ENCODE data around the gene LY86.
A peak's percentile ranks its signal among the peaks of the same experiment; 100 is the strongest.

The LY86 gene

DNA sequence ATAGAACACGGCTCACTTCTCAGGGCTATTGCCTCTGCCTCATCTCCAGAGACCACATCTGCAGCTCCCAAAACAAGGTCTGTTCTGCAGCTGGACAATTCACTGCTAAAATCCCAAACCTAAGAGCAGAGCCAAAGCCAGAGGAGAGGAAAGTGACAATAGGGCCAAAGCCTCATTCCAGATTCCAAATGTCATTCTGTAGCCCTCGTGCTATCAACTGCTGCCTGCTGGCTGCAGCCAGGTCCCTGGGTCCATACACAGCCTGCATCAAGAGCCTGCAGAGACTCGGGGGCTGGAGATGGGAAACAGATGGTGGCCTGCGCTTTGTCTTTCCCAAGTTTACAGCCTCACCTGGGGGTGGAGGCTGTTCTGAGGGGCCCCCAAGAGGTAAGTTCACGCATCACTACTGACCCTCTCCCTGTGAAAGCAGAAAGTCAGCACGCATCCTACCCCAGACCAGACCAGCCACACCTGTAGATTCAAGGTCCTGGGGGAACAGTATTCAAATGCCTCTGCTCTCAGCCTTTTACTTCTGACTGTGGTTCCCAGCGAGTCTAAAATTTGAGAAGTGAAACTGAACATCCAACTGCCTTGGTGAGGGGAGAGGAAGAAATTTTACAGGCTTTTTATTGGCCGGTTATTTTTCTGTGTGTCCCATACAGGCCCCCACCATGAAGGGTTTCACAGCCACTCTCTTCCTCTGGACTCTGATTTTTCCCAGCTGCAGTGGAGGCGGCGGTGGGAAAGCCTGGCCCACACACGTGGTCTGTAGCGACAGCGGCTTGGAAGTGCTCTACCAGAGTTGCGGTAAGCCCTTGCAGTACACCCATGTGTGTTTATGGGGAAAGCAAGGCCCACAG, at the start of gene LY86:
LY86 (plus strand) TSS at position 657 of the 860 bp plus-strand sequence; CDS start at position 672, 15 bp downstream.
- peak; percentile 59 for DNase-seq (ENCODE audit: low spot score)

DNA sequence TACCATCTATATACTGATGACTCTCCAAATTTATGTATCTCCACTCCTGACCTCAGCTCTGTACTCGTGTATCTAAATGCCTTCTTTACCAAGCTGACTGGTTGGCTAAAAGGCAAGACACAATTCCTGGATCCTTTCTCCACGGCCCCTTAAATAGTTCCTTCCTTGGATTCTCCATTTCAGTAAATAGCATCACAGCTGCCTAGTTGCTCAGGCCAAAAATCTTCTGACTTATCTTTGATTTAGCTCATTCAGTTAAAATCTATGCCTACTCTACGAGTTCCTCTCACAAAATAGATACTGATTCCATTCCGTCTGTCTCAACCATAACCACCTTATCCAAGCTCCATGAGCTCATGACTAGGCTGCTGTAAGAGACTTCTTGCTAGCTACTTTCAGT, 49.5 kb upstream of the LY86 start:
- DNase-seq (ENCODE audit: low spot score) = no peak

DNA sequence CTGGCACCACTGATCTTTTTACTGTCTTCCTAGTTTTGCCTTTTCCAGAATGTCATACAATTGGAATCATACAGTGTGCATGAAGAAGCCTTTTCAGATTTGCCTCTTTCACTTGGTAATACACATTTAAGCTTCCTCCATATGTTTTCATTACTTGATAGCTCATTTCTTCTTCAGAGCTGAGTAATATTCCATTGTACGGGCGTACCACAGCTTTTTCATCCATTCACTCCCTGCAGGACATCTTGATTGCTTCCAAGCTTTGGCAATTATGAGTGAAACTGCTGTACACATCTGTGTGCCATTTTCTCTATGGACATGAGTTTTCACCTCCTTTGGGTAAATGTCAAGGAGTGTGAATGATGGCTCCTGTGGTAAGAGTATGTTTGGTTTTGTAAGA, 46.2 kb upstream of the LY86 start:
- DNase-seq (ENCODE audit: low spot score) = no peak

DNA sequence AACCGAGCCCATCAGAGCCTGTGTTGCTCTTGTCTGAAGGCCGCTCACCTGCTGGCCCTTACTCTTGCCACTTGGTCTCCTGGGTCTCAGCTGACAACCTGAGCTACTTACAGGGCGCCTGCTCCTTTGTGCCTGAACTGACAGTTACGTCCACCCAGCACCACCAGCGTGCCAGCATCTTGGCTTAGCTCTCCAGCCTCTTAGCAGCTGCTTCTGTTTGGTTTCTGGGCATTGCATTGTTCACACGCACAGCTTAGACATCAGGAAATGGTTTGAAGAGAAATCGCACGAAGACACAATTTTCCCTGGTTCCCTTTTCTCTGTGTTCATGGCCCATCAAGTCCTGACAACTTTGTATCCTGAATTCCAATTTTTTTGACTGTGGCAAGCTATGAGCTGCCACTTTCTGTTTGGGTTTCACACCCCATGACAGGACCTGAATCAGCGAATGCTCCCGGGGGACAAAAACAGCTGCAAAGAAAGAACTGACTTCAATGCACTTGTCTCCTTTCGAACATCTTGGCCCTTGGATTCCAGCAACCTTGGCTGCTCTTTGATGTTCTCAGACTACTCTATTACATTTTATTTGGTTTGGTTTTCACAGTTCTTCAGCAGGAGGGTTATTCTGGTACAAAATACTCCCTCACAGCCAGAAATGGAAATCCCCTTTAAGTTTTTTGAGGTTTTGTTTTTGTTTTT, 45.2 kb upstream of the LY86 start:
- no peak for DNase-seq (ENCODE audit: low spot score)

DNA sequence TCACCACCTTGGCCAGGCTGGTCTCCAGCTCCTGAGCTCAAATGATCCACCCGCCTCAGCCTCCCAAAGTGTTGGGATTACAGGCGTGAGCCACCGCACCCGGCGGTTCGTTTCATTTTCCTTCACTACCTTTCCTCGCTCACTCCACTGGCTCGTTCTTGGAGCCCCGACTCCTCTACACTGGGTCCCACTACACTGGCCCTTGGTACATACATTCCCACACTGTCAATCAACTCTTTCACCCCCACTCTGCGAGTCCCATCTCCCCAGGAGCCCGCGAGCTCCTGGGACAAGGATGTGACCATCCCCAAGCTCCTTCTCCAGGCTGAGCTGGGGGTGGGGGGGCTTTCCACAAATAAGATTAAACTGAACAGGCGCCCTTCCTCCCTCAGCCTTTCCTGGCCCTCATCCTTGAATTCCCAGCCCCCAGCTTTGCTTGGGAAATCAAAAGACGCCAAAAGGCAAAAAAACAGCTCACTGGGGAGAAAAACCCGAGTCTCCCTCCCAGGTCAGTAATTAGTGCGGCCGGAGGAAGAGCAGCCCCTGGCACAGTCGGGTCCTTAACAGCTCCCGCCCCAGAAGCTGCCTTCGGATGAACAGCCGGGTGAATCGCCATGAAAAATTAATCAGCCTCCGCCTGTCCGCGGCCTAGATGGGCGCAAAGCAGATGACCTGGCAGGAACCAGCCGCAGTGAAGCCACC, 42.8 kb upstream of the LY86 start:
- DNase-seq (ENCODE audit: low spot score) = no peak

DNA sequence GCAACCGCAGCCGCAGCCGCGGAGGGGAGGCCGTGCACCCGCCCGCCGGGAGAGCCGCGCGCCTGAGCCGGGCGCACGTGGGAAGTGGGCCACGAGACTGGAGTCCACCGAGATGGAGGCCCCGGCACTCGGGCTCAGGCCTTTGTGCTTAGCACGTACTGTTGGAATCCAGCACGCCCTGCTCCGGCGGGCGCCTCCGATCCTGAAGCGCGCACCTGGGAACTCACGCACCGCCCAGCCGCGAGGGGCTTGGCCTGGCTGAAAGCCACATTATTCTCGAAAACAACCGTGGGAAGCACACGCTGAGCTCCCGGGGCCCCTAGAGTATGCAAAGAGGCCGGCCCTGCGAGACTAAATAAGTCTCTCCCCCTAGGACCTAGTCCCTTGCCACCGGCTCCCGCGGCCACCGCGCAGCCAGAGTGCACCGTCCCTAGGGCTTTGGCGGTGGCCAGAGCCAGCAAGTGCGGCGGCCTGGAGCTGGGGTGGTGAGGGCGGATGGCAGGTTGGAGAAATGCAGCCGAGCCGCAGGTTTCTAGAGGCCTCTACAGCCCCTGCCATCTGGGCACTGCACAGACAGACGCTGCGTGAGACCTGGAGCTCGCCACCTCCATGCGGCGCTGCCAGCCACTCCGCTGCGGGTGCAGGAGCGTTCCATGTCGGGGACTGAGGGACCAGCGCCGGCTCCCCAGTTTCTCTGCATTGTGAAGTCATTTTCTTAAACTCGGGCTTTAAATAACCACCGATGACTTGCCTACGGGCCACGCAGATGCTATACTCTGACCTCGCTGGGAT, 42.0 kb upstream of the LY86 start:
- no peak for DNase-seq (ENCODE audit: low spot score)

DNA sequence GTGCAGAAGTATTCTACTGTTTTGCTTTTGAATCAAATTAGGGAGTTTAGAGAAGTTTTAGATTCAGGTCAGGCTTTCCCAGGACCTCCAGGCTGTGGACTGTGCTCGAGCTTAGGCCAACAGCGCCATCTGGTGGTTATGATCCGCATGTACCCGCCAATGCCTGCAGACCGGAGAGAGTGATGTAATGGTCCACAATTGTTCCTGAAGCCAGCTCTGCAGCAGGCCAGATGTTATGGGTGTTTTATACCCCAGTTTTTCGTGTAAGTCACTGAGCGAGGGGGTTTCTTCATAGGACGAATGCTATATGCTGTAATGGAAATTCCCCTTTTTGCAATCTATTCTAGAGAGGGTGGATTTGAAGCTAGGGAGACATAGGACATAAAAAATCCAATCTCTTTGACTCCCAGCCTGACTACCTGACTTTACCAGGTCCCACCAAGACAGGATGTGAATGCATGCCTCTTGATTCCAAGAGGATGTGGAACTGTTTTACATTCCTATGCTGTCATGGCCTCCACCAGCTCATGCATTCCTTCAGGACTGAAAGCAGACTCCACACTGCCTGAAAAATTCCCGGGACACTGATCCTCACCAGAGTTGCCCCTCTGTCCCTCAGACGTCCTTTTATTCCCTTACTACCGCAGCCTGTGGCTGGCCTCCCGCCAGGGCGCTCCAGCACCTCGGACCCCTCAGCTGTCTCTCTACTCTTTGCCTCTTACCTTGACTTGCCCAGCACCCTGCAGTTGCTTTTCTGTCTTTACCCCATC, 41.2 kb upstream of the LY86 start:
- DNase-seq (ENCODE audit: low spot score) = peak; percentile 95

DNA sequence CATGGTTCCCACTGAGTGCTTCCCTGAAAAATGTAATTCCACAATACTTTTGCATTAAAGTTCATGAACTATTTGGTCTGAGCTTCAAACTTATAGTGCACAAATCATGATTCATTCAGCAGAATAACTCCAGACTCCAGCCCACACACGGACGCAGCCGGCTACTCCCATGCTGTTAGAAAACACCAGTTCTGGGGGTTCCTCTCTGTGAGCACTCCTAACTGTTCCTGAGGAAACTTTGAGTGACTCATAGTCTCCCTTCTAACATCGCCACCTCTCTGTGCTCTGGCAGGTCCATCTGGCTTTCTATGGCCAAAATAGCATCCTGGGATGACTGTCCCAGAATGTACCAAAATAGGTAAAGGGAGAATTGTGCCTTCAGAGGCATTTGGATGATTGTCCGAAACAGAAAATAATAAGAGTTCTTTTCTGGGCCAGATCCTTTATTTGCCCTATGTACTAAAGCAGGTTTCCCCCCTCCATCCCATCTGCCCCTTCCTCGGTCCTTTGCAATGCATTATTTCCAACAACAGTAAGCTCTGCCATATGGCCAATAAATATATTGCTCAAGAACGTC, 32.3 kb upstream of the LY86 start:
- DNase-seq (ENCODE audit: low spot score) = peak; percentile 43

DNA sequence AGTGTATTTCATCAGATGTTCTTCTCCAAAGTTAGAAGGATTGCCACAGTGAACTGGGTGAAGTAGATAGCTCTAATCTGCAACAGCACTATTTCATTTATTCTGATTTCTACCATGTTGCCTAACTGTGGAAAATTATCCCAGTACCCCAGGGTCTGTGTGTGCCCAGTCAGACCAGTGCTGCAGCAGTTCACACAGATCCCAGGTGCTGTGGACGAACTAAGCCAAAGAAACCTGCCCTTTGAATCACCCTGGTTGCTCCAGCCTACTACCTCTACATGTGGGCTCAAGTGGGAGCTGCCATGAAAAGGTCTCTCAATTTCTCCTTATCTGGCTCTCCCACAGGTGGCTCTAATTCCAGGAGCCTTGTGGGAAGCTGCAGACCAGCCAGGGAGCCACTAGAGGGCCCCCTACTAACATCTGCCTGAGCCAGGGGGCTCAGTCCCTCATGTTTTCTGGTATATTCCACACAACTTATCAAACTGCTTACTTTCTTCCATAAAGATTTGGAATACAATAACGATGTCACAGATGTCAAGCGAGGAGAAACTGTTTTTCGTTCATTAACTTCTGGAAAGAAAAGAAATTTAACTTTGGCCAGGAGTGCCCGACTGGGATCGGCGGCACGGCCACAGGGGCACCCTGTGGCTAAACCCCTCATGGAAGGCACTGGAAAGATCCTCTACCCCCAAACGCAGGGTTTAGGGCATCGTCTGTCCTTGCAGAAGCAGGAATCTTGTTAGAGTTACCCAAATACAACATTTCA, 31.6 kb upstream of the LY86 start:
- DNase-seq (ENCODE audit: low spot score) = no peak

DNA sequence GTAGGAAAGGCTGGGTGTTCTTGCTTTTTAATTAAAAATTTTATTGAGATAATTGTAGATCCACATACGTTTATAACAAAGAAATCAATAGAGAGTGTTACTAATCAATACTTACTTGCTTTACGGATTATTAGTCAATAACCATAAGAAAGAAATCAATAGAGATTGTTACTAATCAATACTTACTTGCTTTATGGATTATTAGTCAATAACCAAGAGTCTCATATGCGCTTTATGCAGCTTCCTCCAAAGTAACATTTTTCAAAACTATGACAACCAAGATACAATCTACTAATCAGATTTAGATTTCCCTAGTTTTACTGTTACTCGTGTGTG, 31.0 kb upstream of the LY86 start:
- DNase-seq (ENCODE audit: low spot score) = no peak

DNA sequence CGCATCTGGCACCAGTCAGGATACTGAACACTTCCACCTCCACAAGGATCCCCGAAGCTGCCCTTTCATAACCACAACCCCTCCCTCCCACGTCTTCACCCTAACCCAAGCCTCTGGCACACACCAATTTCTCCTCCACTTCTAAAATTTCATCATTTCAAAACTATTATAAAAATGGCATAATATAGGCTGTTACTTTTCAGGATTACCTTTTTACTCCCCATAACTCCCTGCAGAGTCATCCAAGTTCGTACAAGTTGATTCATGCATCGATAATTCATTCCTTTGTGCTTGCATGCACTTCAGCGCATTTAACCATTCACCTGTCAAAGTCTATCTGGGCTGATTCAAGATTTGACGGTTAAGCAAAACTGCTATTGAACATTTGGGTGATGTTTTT, 30.6 kb upstream of the LY86 start:
- no peak for DNase-seq (ENCODE audit: low spot score)

DNA sequence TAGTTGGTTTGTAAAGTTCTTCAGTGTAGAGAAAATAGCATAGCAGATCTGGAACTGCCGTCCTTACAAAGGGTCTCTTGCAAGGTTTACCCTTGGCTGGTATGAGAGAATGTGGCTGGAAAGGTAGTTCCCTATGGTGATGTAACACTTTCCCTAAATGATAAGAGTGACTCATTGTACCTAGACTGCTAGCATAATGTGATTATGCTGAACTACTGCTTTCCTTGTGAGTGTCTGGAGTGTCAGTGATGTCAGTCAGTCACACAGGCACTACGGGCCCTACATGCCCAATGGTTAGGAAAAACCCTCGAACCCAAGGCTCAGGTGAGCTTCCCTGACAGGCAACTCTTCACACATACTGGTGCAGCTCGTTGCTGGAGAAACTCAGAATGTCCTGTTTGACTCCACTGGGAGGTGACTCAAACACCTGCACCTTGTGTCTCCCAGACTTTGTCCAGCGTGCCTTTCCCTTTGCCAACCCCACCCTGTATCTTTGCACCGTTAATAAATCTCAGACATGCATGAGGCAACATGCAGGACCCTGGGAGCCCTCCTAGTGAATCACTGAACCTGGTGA, 28.4 kb upstream of the LY86 start:
- DNase-seq (ENCODE audit: low spot score) = no peak

DNA sequence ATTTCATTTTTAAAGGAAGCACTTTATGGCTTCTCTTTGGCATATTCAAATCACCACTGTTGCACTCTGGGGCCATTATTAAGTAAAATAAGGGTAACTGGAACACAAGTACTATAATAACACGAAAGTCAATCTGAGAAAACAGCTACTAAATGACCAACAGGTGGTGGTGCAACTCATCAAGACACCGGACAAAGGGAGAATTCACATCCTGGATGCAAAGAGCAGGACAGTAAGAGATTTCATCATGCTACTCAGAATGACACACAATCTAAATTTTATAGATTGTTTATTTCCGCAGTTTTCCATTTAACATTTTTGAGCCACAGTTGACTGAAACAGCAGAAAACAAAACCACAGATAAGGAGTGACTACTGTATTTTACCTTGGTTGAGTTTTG, 27.6 kb upstream of the LY86 start:
- no peak for DNase-seq (ENCODE audit: low spot score)

DNA sequence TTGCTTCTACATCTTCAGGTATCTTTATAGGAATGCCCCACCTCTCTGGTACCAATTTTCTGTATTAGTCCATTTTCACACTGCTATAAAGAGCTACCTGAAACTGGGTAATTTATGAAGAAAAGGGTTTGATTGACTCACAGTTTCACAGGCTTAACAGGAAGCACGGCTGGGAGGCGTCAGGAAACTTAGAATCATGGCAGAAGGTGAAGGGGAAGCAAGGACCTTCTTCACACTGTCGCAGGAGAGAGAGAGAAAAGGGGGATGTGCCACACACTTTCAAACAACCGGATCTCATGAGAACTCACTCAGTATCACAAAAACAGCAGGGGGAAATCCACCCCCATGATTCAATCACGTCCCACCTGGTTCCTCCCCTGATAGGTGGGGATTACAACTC, 24.4 kb upstream of the LY86 start:
- no peak for DNase-seq (ENCODE audit: low spot score)

DNA sequence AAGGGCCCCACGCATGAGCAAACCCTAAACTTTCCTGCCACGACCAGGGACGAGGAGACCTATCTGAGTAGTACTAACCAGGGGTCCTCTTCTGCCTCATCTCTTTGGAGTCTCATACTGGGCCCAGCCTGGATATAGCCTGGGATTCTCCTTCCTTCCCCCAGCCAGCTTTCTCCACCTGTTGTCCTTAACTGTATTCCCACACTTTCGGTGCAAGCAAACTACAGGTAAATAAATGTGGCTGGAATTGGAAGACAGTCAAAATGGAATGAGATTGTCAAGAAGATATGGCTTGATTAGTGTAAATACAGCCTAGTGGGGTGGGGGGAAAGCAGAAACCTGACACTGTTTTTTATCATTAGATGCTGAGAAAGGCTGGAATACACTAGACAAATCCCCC, 23.5 kb upstream of the LY86 start:
- DNase-seq (ENCODE audit: low spot score) = no peak

DNA sequence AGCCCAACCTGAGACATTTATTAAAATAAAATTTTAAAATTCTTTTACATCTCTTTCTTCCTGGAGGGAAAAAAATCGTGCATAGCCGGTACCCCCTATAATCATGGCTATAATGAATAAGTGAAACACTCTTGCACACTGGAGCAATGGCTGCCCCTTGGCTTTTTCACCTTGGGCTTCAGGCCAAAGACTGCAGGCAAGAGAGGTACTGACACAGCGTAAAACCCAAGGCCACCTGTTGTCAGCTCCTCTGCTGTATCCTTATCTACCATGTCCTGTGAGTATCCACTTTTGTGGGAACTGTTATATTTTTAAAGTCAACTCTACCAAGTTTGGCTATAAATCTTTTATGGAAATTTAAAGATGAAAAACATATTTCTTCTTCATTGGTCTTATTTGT, 23.0 kb upstream of the LY86 start:
- DNase-seq (ENCODE audit: low spot score) = no peak

DNA sequence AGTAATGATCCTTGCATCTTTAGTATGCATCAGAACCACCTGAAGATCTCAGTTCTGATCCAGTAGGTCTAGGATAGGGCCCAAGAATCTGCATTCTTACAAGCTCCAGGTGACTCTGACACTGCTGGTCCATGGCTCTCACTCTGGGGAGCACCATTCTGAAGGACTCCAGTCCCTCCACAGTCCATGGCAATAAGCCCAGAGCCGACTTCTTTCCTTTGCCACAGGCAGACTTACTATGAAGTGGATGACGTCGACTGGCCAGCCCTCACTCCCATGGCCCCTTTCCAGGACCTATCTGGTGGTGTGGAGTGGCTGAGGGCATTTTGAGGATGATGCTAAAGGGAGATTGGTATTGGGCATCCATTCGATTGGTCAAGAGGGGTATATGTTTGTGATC, 21.8 kb upstream of the LY86 start:
- DNase-seq (ENCODE audit: low spot score) = no peak

DNA sequence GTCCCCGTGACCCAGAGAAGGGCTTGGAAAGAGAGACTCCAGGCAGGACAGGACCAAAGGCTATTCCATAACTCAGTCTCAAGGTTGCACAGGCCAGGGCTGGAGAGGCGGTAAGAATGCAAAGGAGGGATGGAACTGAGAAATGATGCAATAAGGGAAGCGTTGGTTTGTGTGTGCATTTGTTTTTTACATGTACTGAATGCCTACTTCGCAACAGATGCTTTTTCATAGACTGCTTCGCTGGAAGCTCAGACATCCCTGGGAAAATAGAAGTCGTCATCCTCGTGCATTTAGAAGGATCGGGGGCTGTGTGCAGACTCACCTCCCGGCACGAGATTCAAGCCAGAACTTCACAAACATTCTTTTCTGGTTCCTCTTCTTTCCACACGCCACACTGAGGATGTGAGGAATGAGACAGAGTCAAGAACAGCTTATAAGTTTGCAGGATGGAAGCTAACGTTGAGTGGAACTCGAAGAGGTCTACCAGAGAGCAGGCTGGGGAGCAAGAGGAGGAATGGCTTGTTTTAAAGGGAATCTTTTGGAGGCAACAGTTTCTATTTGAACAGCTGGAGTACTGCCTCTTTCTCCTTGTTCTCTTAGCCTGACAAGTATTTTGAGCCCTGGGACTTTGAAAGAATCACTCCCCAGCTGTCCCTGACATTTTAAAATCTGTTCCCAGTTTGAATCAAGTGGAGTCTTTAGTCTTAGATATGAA, 19.3 kb upstream of the LY86 start:
- DNase-seq (ENCODE audit: low spot score) = no peak

DNA sequence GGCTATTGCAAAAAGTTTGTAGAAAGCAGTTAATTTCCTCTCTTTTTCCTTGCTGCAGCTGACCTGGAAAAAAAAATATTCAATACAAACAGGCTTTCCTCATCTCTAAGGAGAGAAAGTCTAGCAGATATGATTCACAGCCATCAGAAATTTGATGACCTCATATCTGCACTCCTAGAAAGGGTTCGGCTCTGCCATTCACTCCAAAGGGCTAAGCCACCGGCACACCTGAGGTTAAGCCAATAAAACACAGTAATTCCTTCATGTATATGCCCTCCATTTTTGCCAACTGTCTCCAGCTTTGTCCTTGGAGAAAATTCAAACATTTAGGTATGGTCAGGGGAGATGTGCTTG, 18.7 kb upstream of the LY86 start:
- DNase-seq (ENCODE audit: low spot score) = no peak
